Liver (tissue), 3 donors: ENCODE measurements around the gene ADGRA1.

Experiments
- ATF3 ChIP-seq: IDR thresholded peaks from 2 replicates; pipeline ENCODE4 v1.6.1; 2016; ENCODE audit warnings: antibody characterized with exemption
- FOXA1 ChIP-seq: IDR thresholded peaks from 2 replicates; pipeline ENCODE4 v1.6.1; 2016; ENCODE audit warnings: antibody characterized with exemption
- NR2F2 ChIP-seq: IDR thresholded peaks from 2 replicates; pipeline ENCODE4 v1.6.1; 2016; ENCODE audit warnings: antibody characterized with exemption
- SP1 ChIP-seq: IDR thresholded peaks from 2 replicates; pipeline ENCODE4 v1.6.1; 2018; ENCODE audit warnings: antibody characterized with exemption, mild to moderate bottlenecking
- TAF1 ChIP-seq: conservative IDR thresholded peaks from 2 replicates; pipeline ENCODE4 v1.6.1; 2016; ENCODE audit warnings: antibody characterized with exemption, mild to moderate bottlenecking
- YY1 ChIP-seq: IDR thresholded peaks from 2 replicates; pipeline ENCODE4 v1.6.1; 2016; ENCODE audit warnings: antibody characterized with exemption, mild to moderate bottlenecking
- TF ChIP-seq, protein P1 (sequence below): IDR thresholded peaks from 2 replicates; pipeline ENCODE4 v1.6.1; 2016; ENCODE audit warnings: antibody characterized with exemption, mild to moderate bottlenecking
- TF ChIP-seq, protein P2 (sequence below): fragments of 150-350 bp; IDR thresholded peaks from 2 replicates; pipeline ENCODE4 v1.5.1; 2017; ENCODE audit warnings: improper control_type of control experiment, low read depth, low read length; ENCODE audit not compliant: missing input control
- TF ChIP-seq, protein P3 (sequence below): IDR thresholded peaks from 2 replicates; pipeline ENCODE4 v1.6.1; 2016; ENCODE audit warnings: antibody characterized with exemption
- donor health status: healthy.
- donor health status: healthy.

- TF ChIP-seq, protein P1, sequence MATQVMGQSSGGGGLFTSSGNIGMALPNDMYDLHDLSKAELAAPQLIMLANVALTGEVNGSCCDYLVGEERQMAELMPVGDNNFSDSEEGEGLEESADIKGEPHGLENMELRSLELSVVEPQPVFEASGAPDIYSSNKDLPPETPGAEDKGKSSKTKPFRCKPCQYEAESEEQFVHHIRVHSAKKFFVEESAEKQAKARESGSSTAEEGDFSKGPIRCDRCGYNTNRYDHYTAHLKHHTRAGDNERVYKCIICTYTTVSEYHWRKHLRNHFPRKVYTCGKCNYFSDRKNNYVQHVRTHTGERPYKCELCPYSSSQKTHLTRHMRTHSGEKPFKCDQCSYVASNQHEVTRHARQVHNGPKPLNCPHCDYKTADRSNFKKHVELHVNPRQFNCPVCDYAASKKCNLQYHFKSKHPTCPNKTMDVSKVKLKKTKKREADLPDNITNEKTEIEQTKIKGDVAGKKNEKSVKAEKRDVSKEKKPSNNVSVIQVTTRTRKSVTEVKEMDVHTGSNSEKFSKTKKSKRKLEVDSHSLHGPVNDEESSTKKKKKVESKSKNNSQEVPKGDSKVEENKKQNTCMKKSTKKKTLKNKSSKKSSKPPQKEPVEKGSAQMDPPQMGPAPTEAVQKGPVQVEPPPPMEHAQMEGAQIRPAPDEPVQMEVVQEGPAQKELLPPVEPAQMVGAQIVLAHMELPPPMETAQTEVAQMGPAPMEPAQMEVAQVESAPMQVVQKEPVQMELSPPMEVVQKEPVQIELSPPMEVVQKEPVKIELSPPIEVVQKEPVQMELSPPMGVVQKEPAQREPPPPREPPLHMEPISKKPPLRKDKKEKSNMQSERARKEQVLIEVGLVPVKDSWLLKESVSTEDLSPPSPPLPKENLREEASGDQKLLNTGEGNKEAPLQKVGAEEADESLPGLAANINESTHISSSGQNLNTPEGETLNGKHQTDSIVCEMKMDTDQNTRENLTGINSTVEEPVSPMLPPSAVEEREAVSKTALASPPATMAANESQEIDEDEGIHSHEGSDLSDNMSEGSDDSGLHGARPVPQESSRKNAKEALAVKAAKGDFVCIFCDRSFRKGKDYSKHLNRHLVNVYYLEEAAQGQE: no peak
- TF ChIP-seq, protein P2, sequence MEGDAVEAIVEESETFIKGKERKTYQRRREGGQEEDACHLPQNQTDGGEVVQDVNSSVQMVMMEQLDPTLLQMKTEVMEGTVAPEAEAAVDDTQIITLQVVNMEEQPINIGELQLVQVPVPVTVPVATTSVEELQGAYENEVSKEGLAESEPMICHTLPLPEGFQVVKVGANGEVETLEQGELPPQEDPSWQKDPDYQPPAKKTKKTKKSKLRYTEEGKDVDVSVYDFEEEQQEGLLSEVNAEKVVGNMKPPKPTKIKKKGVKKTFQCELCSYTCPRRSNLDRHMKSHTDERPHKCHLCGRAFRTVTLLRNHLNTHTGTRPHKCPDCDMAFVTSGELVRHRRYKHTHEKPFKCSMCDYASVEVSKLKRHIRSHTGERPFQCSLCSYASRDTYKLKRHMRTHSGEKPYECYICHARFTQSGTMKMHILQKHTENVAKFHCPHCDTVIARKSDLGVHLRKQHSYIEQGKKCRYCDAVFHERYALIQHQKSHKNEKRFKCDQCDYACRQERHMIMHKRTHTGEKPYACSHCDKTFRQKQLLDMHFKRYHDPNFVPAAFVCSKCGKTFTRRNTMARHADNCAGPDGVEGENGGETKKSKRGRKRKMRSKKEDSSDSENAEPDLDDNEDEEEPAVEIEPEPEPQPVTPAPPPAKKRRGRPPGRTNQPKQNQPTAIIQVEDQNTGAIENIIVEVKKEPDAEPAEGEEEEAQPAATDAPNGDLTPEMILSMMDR: no peak
- TF ChIP-seq FOXA1: no peak
- no peak for TF ChIP-seq YY1
- TF ChIP-seq, protein P3, sequence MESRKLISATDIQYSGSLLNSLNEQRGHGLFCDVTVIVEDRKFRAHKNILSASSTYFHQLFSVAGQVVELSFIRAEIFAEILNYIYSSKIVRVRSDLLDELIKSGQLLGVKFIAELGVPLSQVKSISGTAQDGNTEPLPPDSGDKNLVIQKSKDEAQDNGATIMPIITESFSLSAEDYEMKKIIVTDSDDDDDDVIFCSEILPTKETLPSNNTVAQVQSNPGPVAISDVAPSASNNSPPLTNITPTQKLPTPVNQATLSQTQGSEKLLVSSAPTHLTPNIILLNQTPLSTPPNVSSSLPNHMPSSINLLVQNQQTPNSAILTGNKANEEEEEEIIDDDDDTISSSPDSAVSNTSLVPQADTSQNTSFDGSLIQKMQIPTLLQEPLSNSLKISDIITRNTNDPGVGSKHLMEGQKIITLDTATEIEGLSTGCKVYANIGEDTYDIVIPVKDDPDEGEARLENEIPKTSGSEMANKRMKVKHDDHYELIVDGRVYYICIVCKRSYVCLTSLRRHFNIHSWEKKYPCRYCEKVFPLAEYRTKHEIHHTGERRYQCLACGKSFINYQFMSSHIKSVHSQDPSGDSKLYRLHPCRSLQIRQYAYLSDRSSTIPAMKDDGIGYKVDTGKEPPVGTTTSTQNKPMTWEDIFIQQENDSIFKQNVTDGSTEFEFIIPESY: no peak
- TF ChIP-seq ATF3: no peak
- no peak for TF ChIP-seq TAF1
- no peak for TF ChIP-seq SP1
- no peak for TF ChIP-seq NR2F2
These were observed 73.9 kb downstream of the ADGRA1 start for GRCh38 chr10:133161486-133162109.
